ENCODE data around the gene PLEKHG4.

The PLEKHG4 gene

GRCh38 chr16:67238806-67239470, 40.4 kb upstream of the PLEKHG4 start:
- Histone ChIP-seq H3K4me3 (replicated peaks; ENCODE audit: insufficient read depth, low read length) (no peak overlapping the region), H3K27me3 (ENCODE audit: insufficient read depth, poor library complexity, severe bottlenecking) (no peaks in the 10 kb centered on the region), H3K27ac (replicated peaks) (no peak overlapping the region)
- TF ChIP-seq, protein P1, sequence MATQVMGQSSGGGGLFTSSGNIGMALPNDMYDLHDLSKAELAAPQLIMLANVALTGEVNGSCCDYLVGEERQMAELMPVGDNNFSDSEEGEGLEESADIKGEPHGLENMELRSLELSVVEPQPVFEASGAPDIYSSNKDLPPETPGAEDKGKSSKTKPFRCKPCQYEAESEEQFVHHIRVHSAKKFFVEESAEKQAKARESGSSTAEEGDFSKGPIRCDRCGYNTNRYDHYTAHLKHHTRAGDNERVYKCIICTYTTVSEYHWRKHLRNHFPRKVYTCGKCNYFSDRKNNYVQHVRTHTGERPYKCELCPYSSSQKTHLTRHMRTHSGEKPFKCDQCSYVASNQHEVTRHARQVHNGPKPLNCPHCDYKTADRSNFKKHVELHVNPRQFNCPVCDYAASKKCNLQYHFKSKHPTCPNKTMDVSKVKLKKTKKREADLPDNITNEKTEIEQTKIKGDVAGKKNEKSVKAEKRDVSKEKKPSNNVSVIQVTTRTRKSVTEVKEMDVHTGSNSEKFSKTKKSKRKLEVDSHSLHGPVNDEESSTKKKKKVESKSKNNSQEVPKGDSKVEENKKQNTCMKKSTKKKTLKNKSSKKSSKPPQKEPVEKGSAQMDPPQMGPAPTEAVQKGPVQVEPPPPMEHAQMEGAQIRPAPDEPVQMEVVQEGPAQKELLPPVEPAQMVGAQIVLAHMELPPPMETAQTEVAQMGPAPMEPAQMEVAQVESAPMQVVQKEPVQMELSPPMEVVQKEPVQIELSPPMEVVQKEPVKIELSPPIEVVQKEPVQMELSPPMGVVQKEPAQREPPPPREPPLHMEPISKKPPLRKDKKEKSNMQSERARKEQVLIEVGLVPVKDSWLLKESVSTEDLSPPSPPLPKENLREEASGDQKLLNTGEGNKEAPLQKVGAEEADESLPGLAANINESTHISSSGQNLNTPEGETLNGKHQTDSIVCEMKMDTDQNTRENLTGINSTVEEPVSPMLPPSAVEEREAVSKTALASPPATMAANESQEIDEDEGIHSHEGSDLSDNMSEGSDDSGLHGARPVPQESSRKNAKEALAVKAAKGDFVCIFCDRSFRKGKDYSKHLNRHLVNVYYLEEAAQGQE (IDR thresholded peaks at IDR 0.05; ENCODE audit: insufficient replicate concordance, low read depth), result no peak
- TF ChIP-seq GABPA (IDR thresholded peaks at IDR 0.05; ENCODE audit: low read depth), result no peak
- TF ChIP-seq POLR2AphosphoS5 (IDR thresholded peaks at IDR 0.05; ENCODE audit: low read depth), result no peak
- TF ChIP-seq, protein P2, sequence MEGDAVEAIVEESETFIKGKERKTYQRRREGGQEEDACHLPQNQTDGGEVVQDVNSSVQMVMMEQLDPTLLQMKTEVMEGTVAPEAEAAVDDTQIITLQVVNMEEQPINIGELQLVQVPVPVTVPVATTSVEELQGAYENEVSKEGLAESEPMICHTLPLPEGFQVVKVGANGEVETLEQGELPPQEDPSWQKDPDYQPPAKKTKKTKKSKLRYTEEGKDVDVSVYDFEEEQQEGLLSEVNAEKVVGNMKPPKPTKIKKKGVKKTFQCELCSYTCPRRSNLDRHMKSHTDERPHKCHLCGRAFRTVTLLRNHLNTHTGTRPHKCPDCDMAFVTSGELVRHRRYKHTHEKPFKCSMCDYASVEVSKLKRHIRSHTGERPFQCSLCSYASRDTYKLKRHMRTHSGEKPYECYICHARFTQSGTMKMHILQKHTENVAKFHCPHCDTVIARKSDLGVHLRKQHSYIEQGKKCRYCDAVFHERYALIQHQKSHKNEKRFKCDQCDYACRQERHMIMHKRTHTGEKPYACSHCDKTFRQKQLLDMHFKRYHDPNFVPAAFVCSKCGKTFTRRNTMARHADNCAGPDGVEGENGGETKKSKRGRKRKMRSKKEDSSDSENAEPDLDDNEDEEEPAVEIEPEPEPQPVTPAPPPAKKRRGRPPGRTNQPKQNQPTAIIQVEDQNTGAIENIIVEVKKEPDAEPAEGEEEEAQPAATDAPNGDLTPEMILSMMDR (IDR thresholded peaks at IDR 0.05; ENCODE audit: insufficient read depth, low read length), result no peak
- no peak for TF ChIP-seq SPI1 (IDR thresholded peaks at IDR 0.05; ENCODE audit: borderline replicate concordance, low read depth)
- no peak for DNase-seq (ENCODE audit: low read depth in 1 of 2, low spot score in 1 of 2)

DNA sequence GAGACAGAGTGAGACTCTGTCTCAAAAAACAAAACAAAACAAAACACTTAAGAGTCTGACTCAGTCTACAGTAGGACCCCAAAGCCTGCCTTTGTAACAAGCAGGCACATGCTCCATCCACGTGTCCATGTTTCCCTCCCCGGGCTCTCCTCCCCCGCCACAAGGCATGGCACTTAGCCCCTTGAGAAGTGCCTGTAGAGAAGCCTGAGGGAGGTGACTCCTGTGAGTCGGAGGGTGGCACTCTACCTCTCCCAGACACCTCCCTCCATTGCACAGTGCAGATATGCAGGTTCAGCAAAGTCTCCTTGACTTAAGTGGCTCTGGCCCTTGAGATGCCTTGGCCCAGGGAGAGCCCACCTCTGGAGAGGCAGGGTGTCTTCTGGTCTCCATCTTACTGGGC, 38.8 kb upstream of the PLEKHG4 start:
- H3K27ac ChIP-seq (replicated peaks), result no peak overlapping the region
- no peak for TF ChIP-seq SPI1 (IDR thresholded peaks at IDR 0.05; ENCODE audit: borderline replicate concordance, low read depth)
- TF ChIP-seq, protein P2 (IDR thresholded peaks at IDR 0.05; ENCODE audit: insufficient read depth, low read length), result no peak
- TF ChIP-seq GABPA (IDR thresholded peaks at IDR 0.05; ENCODE audit: low read depth), result no peak
- TF ChIP-seq, protein P1 (IDR thresholded peaks at IDR 0.05; ENCODE audit: insufficient replicate concordance, low read depth), result no peak
- TF ChIP-seq POLR2AphosphoS5 (IDR thresholded peaks at IDR 0.05; ENCODE audit: low read depth), result no peak
- H3K4me3 ChIP-seq (replicated peaks; ENCODE audit: insufficient read depth, low read length), result no peak overlapping the region
- no peaks in the 10 kb centered on the region for H3K27me3 ChIP-seq (ENCODE audit: insufficient read depth, poor library complexity, severe bottlenecking)
- no peak for DNase-seq (ENCODE audit: low read depth in 1 of 2, low spot score in 1 of 2)

- TF ChIP-seq, protein P2 (IDR thresholded peaks at IDR 0.05; ENCODE audit: insufficient read depth, low read length), result no peak
- TF ChIP-seq SPI1 (IDR thresholded peaks at IDR 0.05; ENCODE audit: borderline replicate concordance, low read depth), result no peak
- no peak for TF ChIP-seq GABPA (IDR thresholded peaks at IDR 0.05; ENCODE audit: low read depth)
- TF ChIP-seq POLR2AphosphoS5 (IDR thresholded peaks at IDR 0.05; ENCODE audit: low read depth), result no peak
- TF ChIP-seq, protein P1 (IDR thresholded peaks at IDR 0.05; ENCODE audit: insufficient replicate concordance, low read depth), result no peak
- no peak for DNase-seq (ENCODE audit: low read depth in 1 of 2, low spot score in 1 of 2)
- Histone ChIP-seq H3K27ac (replicated peaks) (no peak overlapping the region), H3K4me3 (replicated peaks; ENCODE audit: insufficient read depth, low read length) (no peak overlapping the region), H3K27me3 (ENCODE audit: insufficient read depth, poor library complexity, severe bottlenecking) (no peaks in the 10 kb centered on the region)
Observed at GRCh38 chr16:67241008-67241900, 38.1 kb upstream of the PLEKHG4 start.
